Smooth muscle cell (in vitro differentiated cells): ENCODE measurements around the gene SIPA1L3. TPM values are rescaled to one million over a fixed set of nuclear protein-coding genes. Genes with fewer than 3 reads are reported as not detected.

Experiments used
- DNase-seq: peaks from one replicate; lab custom pipeline; 2025; ENCODE audit not compliant: unreplicated experiment; lab: John Stamatoyannopoulos, UW
- H2AFZ ChIP-seq: fragments of 200-600 bp; sonication (generic); 2 replicates; pipeline ENCODE4 v1.6.0; 2016; ENCODE audit warnings: antibody characterized with exemption, low read depth, mild to moderate bottlenecking
- H3F3A ChIP-seq: fragments of 200-600 bp; sonication (generic); 2 replicates; pipeline ENCODE4 v1.6.0; 2017; ENCODE audit warnings: antibody characterized with exemption, low read depth
- H3K27ac ChIP-seq: fragments of 200-600 bp; sonication (generic); 2 replicates; pipeline ENCODE4 v1.5.1; 2016; ENCODE audit warnings: low read depth, mild to moderate bottlenecking
- H3K27me3 ChIP-seq: fragments of 200-600 bp; sonication (generic); 2 replicates; pipeline ENCODE4 v1.6.1; 2016; ENCODE audit warnings: low read depth, mild to moderate bottlenecking
- H3K36me3 ChIP-seq: fragments of 200-600 bp; sonication (generic); 2 replicates; pipeline ENCODE4 v1.5.1; 2016; ENCODE audit warnings: low read depth
- H3K4me1 ChIP-seq: fragments of 200-600 bp; sonication (generic); 2 replicates; pipeline ENCODE4 v1.5.1; 2016; ENCODE audit warnings: low read depth
- H3K4me2 ChIP-seq: fragments of 200-600 bp; sonication (generic); 2 replicates; pipeline ENCODE4 v1.6.0; 2016; ENCODE audit warnings: mild to moderate bottlenecking
- H3K4me3 ChIP-seq: fragments of 200-600 bp; sonication (generic); 2 replicates; pipeline ENCODE4 v1.5.1; 2016; ENCODE audit warnings: mild to moderate bottlenecking
- H3K79me2 ChIP-seq: fragments of 200-600 bp; sonication (generic); 2 replicates; pipeline ENCODE4 v1.6.0; 2016; ENCODE audit warnings: low read depth, mild to moderate bottlenecking
- H3K9ac ChIP-seq: fragments of 200-600 bp; sonication (generic); 2 replicates; pipeline ENCODE4 v1.6.0; 2016; ENCODE audit warnings: low read depth
- H3K9me3 ChIP-seq: fragments of 200-600 bp; sonication (generic); replicated peaks from 2 replicates; pipeline ENCODE4 v1.5.1; 2016; ENCODE audit warnings: low read depth
- H4K20me1 ChIP-seq: fragments of 200-600 bp; sonication (generic); 2 replicates; pipeline ENCODE4 v1.6.0; 2016; ENCODE audit warnings: low read depth
- CTCF ChIP-seq: fragments of 200-600 bp; sonication (generic); IDR thresholded peaks from 2 replicates; pipeline ENCODE4 v1.5.1; 2017; ENCODE audit warnings: borderline replicate concordance, mild to moderate bottlenecking, antibody characterized with exemption; ENCODE audit not compliant: insufficient read depth, poor library complexity, severe bottlenecking
- WGBS: methylation state at CpG from one replicate; pipeline ENCODE4 v1.1.7; 2016; ENCODE audit warnings: low lambda C conversion rate; 5-methylcytosine and 5-hydroxymethylcytosine counted together
- polyA plus RNA-seq: library from polyadenylated mRNA; unstranded; fragments of >200 nt; fragmentation: Nextera tagmentation; extraction: Ambion mirVana; gene quantifications from 2 replicates; pipeline ENCODE4 v1.2.1, GENCODE V29; 2016
- total RNA-seq: library from RNA; depleted of rRNA; stranded (reverse); fragments of >200 nt; gene quantifications from 2 replicates; pipeline ENCODE4 v1.2.3, GENCODE V29; 2014

Gene SIPA1L3
- total and polyA plus RNA-seq, 2 experiments from 2014 or later = 6.5 to 7.6 TPM

- Histone ChIP-seq H3K4me3 (no peak overlapping the region), H3K9me3 (no peaks in the 10 kb centered on the region), H3K4me1 (peaks cover 16% of the 10 kb centered on the region), H3K27me3 (no peaks in the 10 kb centered on the region), H3F3A (peaks cover 3% of the 10 kb centered on the region), H3K36me3 (no peaks in the 10 kb centered on the region), H3K9ac (no peak overlapping the region), H3K4me2 (no peak overlapping the region), H3K79me2 (peaks cover 7% of the 10 kb centered on the region), H4K20me1 (peaks cover 53% of the 10 kb centered on the region), H3K27ac (no peak overlapping the region), H2AFZ (no peak overlapping the region)
- WGBS = 38% methylated on average over 10 of the region's 10 CpGs
- no peak for TF ChIP-seq CTCF
- no peak for DNase-seq
These were observed 47.4 kb downstream of the SIPA1L3 start for GRCh38 chr19:37954421-37954874.

- Histone ChIP-seq H3F3A (peaks cover 3% of the 10 kb centered on the region), H3K9me3 (no peaks in the 10 kb centered on the region), H3K79me2 (peaks cover 7% of the 10 kb centered on the region), H2AFZ (no peak overlapping the region), H3K4me3 (no peak overlapping the region), H3K36me3 (no peaks in the 10 kb centered on the region), H3K9ac (no peak overlapping the region), H3K4me2 (no peak overlapping the region), H3K27me3 (no peaks in the 10 kb centered on the region), H4K20me1 (peaks cover 43% of the 10 kb centered on the region), H3K4me1 (peaks cover 16% of the 10 kb centered on the region), H3K27ac (no peak overlapping the region)
- 95% methylated on average over 8 of the region's 8 CpGs for WGBS
- no peak for DNase-seq
- no peak for TF ChIP-seq CTCF
These were observed 49.0 kb downstream of the SIPA1L3 start for GRCh38 chr19:37955986-37956385.

GRCh38 chr19:37957176-37957575, 50.2 kb downstream of the SIPA1L3 start:
- peaks cover 16% of the 10 kb centered on the region for H3K4me1 ChIP-seq
- H3K9me3 ChIP-seq = no peaks in the 10 kb centered on the region
- H3K27me3 ChIP-seq = no peaks in the 10 kb centered on the region
- peaks cover 3% of the 10 kb centered on the region for H3F3A ChIP-seq
- no peaks in the 10 kb centered on the region for H3K36me3 ChIP-seq
- DNase-seq = no peak
- peaks cover 41% of the 10 kb centered on the region for H4K20me1 ChIP-seq
- H2AFZ ChIP-seq = no peak overlapping the region
- H3K4me3 ChIP-seq = no peak overlapping the region
- H3K9ac ChIP-seq = no peak overlapping the region
- H3K4me2 ChIP-seq = no peak overlapping the region
- H3K79me2 ChIP-seq = peaks cover 7% of the 10 kb centered on the region
- no peak for TF ChIP-seq CTCF
- WGBS = 100% methylated on average over 1 of the region's 1 CpG
- no peak overlapping the region for H3K27ac ChIP-seq

- no peak for DNase-seq
- no peaks in the 10 kb centered on the region for H3K9me3 ChIP-seq
- no peak overlapping the region for H3K27ac ChIP-seq
- no peak overlapping the region for H3K9ac ChIP-seq
- no peak overlapping the region for H2AFZ ChIP-seq
- H3K79me2 ChIP-seq = peaks cover 7% of the 10 kb centered on the region
- H3K4me1 ChIP-seq = peaks cover 4% of the 10 kb centered on the region
- 97% methylated on average over 3 of the region's 3 CpGs for WGBS
- H3F3A ChIP-seq = no peaks in the 10 kb centered on the region
- H3K36me3 ChIP-seq = no peaks in the 10 kb centered on the region
- peaks cover 19% of the 10 kb centered on the region for H4K20me1 ChIP-seq
- TF ChIP-seq CTCF = no peak
- H3K4me3 ChIP-seq = no peak overlapping the region
- no peak overlapping the region for H3K4me2 ChIP-seq
- H3K27me3 ChIP-seq = no peaks in the 10 kb centered on the region
These were observed 52.7 kb downstream of the SIPA1L3 start for GRCh38 chr19:37959665-37960114.
